ENCODE results near the gene MACROD1.
"Not testable (repeated sequence)": the region's sequence is repeated elsewhere in the genome, so short reads cannot be mapped to it uniquely, and the experiment has no call there.

Gene MACROD1

GRCh38 chr11:64052938-64053622 lies 112.8 kb downstream of the MACROD1 start:
- DNase-seq: no peak

GRCh38 chr11:64052436-64052835 lies 113.5 kb downstream of the MACROD1 start:
- DNase-seq: no peak

GRCh38 chr11:64051297-64051696 lies 114.6 kb downstream of the MACROD1 start:
- DNase-seq: no peak

- no peak for DNase-seq
Observed at GRCh38 chr11:64049509-64049908, 116.4 kb downstream of the MACROD1 start.

GRCh38 chr11:64048042-64048854 lies 117.7 kb downstream of the MACROD1 start:
- no peak for DNase-seq

- DNase-seq: not testable (repeated sequence)
Observed at GRCh38 chr11:64047373-64047772, 118.5 kb downstream of the MACROD1 start.

GRCh38 chr11:64045700-64046099 lies 120.2 kb downstream of the MACROD1 start:
- no peak for DNase-seq

DNA sequence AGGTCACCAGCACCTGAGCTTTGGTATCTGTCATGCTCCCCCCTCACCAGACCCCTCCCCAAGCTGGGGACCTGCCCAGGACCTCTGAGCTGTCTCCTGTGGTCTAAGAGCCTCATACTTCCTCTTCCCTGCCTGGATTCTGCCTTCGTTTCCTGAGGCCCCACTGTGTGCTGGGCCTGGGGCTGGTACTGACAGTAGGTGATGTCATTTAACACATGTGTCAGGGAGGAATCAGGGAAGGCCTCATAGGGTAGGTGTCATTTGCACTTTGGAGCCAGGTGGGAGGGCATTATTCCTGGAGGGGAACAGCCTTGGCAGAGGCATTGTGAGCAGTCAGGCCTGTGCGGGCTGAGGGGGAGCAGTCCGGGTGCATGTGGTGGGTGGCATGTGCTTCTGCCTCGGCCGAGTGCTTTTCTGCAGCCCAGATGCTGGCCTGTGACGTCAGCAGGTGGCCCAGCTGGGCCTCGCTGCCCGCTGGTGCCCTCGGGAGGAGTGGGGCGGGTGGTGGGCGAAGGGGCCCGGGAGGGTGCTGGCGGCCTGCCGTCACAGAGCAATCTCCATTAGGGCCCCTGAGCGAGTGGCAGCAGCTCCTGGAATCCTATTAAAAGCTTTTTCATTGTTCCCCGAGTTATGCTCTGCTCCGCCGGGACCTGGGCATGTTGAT lies 121.1 kb downstream of the MACROD1 start:
- DNase-seq: no peak

- DNase-seq: no peak
Observed at GRCh38 chr11:64043545-64043944, 122.4 kb downstream of the MACROD1 start.

GRCh38 chr11:64042301-64042700 lies 123.6 kb downstream of the MACROD1 start:
- DNase-seq: no peak

DNA sequence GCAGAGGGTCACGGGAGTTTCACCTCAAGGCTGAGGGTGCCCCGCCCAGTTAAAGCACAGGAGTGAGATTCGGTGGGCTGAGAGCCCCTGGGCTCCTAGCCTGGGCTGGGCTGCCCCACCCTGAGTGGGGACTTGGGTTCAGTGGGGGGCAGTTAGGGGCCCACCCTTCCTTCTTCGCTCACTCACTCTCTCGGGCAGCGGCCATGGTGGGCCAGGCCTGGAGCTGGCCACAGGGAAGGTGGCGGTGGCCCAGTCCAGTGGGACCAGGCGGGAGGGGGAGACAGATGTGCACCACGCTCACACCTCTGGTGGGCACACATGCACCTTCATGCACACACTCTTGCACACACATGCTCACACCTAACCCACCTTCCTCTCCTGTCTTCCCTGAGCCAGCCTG lies 124.1 kb downstream of the MACROD1 start:
- no peak for DNase-seq

DNA sequence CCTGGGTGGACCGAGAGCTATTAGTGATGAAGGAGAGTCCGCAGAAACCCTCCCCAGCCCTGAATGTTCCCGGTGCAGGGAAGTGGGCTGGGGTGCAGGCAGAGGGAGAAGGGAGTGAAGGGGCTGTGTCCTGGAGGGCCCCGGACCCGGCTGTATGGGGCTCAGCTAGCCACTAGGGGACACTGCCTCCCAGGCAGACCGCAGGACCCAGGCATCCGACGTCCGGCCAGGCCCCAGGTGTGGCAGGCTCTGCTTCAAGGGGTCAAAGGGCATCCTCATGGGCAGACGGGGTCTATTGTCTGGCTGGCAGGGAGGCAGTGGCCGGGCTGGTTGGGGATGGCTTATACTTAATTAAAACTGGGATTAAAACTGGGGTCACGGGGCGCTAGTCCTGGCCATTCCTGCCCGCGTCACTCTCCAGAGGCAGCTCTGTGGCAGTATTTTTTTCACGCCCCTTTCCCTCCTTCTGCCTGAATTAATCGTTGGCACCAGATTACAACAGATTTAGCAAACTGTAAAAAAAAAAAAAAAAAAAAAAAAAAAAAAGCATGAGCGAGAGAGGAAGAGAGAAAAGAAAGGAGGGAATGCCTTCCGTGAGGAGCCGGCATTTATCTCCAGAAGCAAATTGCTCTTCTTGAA lies 125.1 kb downstream of the MACROD1 start:
- no peak for DNase-seq

DNA sequence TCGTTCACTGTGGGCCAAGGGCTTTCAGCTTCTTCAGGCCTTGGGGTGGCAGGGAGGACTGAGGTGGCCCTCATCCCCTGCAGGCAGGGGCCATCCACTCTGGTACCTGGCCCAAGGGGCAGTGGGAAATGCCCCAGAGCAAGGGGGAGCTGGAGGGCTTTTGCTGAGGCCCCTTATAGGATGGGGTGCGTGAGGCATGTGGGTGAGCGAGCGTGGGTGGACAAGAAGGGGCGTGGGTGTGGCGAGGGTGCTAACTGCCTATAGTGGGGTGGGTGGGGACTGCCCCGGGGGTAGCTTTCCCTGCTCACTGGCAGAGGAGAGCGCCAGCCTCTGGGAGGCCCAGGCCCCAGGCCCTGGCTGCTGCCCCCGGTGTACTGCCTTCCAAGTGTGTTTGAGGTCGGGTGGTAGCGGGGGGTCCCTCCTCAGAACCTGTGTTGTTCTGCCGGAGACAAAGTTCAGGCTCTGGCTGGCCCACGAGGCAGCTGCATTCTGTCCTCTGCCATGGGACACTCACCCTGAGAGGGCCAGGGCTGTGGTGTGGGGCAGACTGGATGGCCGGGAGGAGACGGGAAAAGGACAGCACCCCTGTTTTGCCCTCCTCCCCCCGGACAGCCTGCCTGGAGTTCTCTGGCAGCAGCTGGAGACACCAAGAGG lies 126.8 kb downstream of the MACROD1 start:
- DNase-seq: no peak

- no peak for DNase-seq
Observed at GRCh38 chr11:64038500-64038899, 127.4 kb downstream of the MACROD1 start.

GRCh38 chr11:64037027-64037634 lies 128.8 kb downstream of the MACROD1 start:
- no peak for DNase-seq

DNA sequence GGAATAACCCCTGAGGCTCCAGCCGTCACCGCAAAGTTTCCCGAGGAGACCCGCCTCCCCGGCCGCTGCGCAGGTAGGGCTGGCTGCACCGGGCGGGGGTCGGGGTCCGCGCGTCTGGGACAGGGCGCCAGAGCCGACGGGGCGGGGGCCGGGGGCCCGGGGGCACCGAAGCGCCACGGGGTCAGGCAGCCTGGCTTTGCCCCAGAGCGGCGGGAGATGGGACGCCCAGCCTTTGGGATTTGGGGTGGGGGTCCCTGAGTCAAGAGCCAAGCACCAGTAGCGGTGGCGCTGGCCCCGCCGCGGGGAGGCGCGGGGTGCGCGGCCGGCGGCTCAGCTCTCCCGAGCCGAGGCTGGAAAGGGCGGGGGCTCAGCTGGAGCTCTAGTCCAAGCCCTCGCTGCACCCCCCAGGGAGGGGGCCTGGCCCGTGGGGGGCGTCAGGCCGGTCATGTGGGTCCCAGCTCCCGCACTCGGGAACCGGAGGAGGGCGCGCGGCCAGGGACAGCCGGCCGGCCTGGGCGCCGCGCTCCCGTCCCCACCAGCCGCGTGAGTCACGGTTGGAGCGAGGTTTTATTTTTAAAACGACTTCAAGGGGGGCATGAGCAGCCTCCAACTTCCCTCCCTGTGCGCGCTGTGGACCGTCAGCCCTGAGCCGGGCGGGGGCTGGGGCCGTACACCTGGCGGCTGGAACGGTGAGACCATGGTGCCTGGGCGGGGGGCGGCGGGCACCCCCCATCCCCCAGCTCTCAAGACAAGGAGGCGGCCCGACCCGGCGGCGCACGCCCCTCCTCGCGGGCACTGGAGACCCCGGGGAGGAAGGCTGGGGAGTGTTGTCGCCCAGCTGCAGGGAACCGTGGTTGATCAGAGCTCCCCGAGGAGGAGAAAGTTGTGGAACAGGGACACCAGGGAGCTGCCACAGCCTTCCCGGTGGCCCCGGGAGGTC lies 129.6 kb downstream of the MACROD1 start:
- no peak for DNase-seq

DNA sequence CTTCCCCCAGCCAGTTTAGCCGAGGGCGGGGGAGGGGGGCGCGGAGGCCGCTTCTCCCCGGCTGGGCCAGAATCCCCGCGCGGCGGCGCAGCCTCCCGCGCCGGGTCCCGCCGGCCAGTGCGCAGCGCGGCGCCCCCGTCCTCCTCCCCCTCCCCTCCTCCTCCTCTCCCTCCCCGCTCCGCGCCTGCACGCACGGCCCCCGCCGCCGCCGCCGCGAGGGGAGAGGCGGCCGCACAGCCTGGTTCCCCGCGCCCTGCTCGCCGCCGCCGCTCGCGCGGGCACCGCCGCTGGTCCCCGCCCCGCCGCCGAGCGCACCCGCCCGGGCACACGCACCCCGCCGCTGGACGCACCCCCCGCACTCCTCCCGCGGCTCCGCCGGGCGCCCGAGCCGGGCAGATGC lies 130.3 kb downstream of the MACROD1 start, which contains the start of gene FLRT1:
Gene FLRT1 (plus strand): TSS at position 356 of the 400 bp plus-strand sequence. CDS start 80,337 bp downstream, outside the sequence.
- no peak for DNase-seq

GRCh38 chr11:64035081-64035524 lies 130.8 kb downstream of the MACROD1 start:
- DNase-seq: no peak

DNA sequence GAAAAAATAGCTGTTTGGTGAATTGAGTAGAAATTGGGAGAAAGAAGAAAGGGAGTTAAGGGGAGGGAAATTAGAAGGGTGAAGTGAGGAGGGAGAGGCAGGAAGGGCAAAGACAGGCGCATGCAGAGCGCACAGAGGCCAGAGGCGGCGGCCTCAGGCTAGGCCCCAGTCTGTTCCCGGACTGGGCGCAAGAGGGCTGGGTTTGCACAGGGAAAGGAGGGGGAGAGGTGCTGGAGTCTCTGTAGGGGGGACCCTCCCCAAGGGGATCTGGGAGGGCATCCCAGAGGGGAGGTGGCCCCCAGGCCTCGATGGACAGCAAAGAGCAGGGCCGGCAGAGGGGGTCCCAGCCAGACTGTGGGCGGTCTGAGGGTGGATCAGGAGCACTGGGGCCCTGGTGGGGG lies 131.5 kb downstream of the MACROD1 start:
- no peak for DNase-seq

GRCh38 chr11:64032050-64032449 lies 133.9 kb downstream of the MACROD1 start:
- DNase-seq: no peak

DNA sequence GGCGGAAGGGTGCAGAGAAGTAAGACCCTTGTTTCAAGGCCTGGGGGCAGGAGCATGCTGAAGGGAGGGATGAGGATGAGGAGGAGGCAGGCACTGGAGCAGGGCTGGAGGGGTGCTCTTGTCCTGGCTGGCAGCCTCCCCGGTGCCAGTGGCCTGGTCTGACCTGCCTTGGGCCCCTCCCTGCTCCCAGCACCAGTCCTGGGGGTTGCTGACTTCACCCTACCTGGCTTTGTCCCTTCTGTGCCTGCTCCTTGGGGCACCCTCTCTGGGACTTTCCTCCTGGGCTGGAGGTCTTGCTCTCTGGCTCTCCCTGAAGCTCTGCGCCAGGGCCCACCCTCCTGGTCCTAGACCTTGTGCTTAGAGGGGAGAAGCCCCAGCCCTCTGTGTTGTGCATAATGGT lies 134.9 kb downstream of the MACROD1 start:
- no peak for DNase-seq

Measured in NCI-H510A (cell line).